GM23338 (cell line): ENCODE data around the gene ITIH4. TPM values are rescaled to one million over a fixed set of nuclear protein-coding genes. Genes with fewer than 3 reads are reported as not detected.

Experiments used
- ATAC-seq: fragments of 200-7000 bp; cut with Tn5 transposase; 3 replicates; pipeline ENCODE4 v1.9.1; 2020
- DNase-seq: peaks from one replicate; pipeline ENCODE4 v3.0.0-alpha.2; 2015; ENCODE audit warnings: low spot score
- H2AFZ ChIP-seq: fragments of 200-600 bp; sonication (generic); 2 replicates; pipeline ENCODE4 v1.8.0; 2016; ENCODE audit warnings: antibody characterized with exemption, mild to moderate bottlenecking, moderate library complexity
- H3F3A ChIP-seq: fragments of 200-600 bp; sonication (generic); replicated peaks from 2 replicates; pipeline ENCODE4 v1.8.0; 2017; ENCODE audit warnings: antibody characterized with exemption, mixed run types, low read depth
- H3K27ac ChIP-seq: fragments of 200-600 bp; sonication (generic); 2 replicates; pipeline ENCODE4 v1.6.1; 2016; ENCODE audit warnings: low read depth
- H3K27me3 ChIP-seq: fragments of 200-600 bp; sonication (generic); 2 replicates; pipeline ENCODE4 v1.8.0; 2016; ENCODE audit warnings: mild to moderate bottlenecking, mixed run types, moderate library complexity; ENCODE audit not compliant: insufficient read depth
- H3K36me3 ChIP-seq: fragments of 200-600 bp; sonication (generic); 2 replicates; pipeline ENCODE4 v1.8.0; 2016; ENCODE audit warnings: mild to moderate bottlenecking; ENCODE audit not compliant: insufficient read depth
- H3K4me1 ChIP-seq: fragments of 200-600 bp; sonication (generic); 2 replicates; pipeline ENCODE4 v1.8.0; 2016; ENCODE audit warnings: mild to moderate bottlenecking, moderate library complexity; ENCODE audit not compliant: insufficient read depth
- H3K4me2 ChIP-seq: fragments of 200-600 bp; sonication (generic); 2 replicates; pipeline ENCODE4 v1.7.1; 2017; ENCODE audit warnings: mixed run types
- H3K4me3 ChIP-seq: fragments of 200-600 bp; sonication (generic); 2 replicates; pipeline ENCODE4 v1.6.1; 2016; ENCODE audit warnings: mixed run types
- H3K79me2 ChIP-seq: fragments of 200-600 bp; sonication (generic); replicated peaks from 2 replicates; pipeline ENCODE4 v1.8.0; 2017; ENCODE audit warnings: mild to moderate bottlenecking; ENCODE audit not compliant: insufficient read depth
- H3K9me2 ChIP-seq: fragments of 200-600 bp; sonication (generic); 2 replicates; pipeline ENCODE4 v1.8.0; 2017; ENCODE audit not compliant: insufficient read depth
- H4K20me1 ChIP-seq: fragments of 200-600 bp; sonication (generic); replicated peaks from 2 replicates; pipeline ENCODE4 v1.8.0; 2017; ENCODE audit warnings: mild to moderate bottlenecking; ENCODE audit not compliant: insufficient read depth
- H3K27ac Mint-ChIP-seq: 2 replicates; pipeline ENCODE4 v1.8.0; 2020; ENCODE audit warnings: inconsistent platforms, mild to moderate bottlenecking, moderate library complexity, mixed read lengths
- H3K27me3 Mint-ChIP-seq: 3 replicates; pipeline ENCODE4 v1.8.0; 2022; ENCODE audit warnings: low read depth, mild to moderate bottlenecking, moderate library complexity, mixed read lengths, inconsistent platforms; ENCODE audit not compliant: insufficient read depth, poor library complexity
- H3K36me3 Mint-ChIP-seq: 3 replicates; pipeline ENCODE4 v1.8.0; 2021; ENCODE audit warnings: low read depth, mild to moderate bottlenecking, inconsistent platforms, moderate library complexity, mixed read lengths
- H3K4me1 Mint-ChIP-seq: 3 replicates; pipeline ENCODE4 v1.8.0; 2020; ENCODE audit warnings: mild to moderate bottlenecking, inconsistent platforms, mixed read lengths
- H3K4me3 Mint-ChIP-seq: 3 replicates; pipeline ENCODE4 v1.8.0; 2021; ENCODE audit warnings: moderate library complexity, mild to moderate bottlenecking, inconsistent platforms, mixed read lengths
- H3K9me3 Mint-ChIP-seq: 3 replicates; pipeline ENCODE4 v1.8.0; 2020; ENCODE audit warnings: moderate library complexity, mild to moderate bottlenecking, inconsistent platforms, mixed read lengths
- CREB1 ChIP-seq: fragments of 250-450 bp; sonication (Bioruptor Pico); IDR thresholded peaks from 2 replicates; pipeline ENCODE4 v1.5.0; 2020; ENCODE audit warnings: low read depth, mild to moderate bottlenecking, moderate library complexity
- EZH2 ChIP-seq: fragments of 200-600 bp; sonication (generic); IDR thresholded peaks from one replicate; pipeline ENCODE4 v1.8.0; 2017; ENCODE audit warnings: antibody characterized with exemption, mild to moderate bottlenecking, low read depth; ENCODE audit not compliant: unreplicated experiment
- EZH2phosphoT487 ChIP-seq: fragments of 200-600 bp; sonication (generic); IDR thresholded peaks from one replicate; pipeline ENCODE4 v1.8.1; 2018; ENCODE audit warnings: antibody characterized with exemption; ENCODE audit not compliant: unreplicated experiment
- JUNB ChIP-seq: IDR thresholded peaks from one replicate; pipeline ENCODE4 v1.6.1; 2016; ENCODE audit warnings: antibody characterized with exemption; ENCODE audit not compliant: unreplicated experiment
- NANOG ChIP-seq: IDR thresholded peaks from 2 replicates; pipeline ENCODE4 v1.6.1; 2016; ENCODE audit warnings: antibody characterized with exemption, borderline replicate concordance
- POLR2AphosphoS5 ChIP-seq: IDR thresholded peaks from 2 replicates; pipeline ENCODE4 v1.6.1; 2016; ENCODE audit warnings: antibody characterized with exemption, low read depth
- STAT1 ChIP-seq: IDR thresholded peaks from one replicate; pipeline ENCODE4 v1.6.1; 2016; ENCODE audit warnings: antibody characterized with exemption; ENCODE audit not compliant: unreplicated experiment
- ZNF114 ChIP-seq: fragments of 250-450 bp; sonication (Bioruptor Pico); IDR thresholded peaks from 2 replicates; pipeline ENCODE4 v1.5.0; 2020; ENCODE audit warnings: mild to moderate bottlenecking, moderate library complexity
- ZNF331 ChIP-seq: fragments of 250-450 bp; sonication (Bioruptor Pico); IDR thresholded peaks from 2 replicates; pipeline ENCODE4 v1.5.0; 2020; ENCODE audit warnings: low read depth, mild to moderate bottlenecking, moderate library complexity
- polyA plus RNA-seq: library from polyadenylated mRNA; unstranded; fragments of >200 nt; fragmentation: Nextera tagmentation; extraction: Ambion mirVana; gene quantifications from 2 replicates; pipeline ENCODE4 v1.2.1, GENCODE V29; 2016
- total RNA-seq: library from RNA; depleted of rRNA; stranded (reverse); fragments of >200 nt; shearing (Covaris generic); gene quantifications from 2 replicates; pipeline ENCODE4 v1.2.3, GENCODE V29; 2014
- TF ChIP-seq, protein P1 (sequence below): IDR thresholded peaks from 2 replicates; pipeline ENCODE4 v1.6.1; 2016; ENCODE audit warnings: antibody characterized with exemption
- TF ChIP-seq, protein P2 (sequence below): fragments of 250-450 bp; sonication (Bioruptor Pico); IDR thresholded peaks from 2 replicates; pipeline ENCODE4 v1.5.0; 2020; ENCODE audit warnings: mild to moderate bottlenecking, moderate library complexity
- TF ChIP-seq, protein P3 (sequence below), 2 experiments: fragments of 200-600 bp in 1 of 2; sonication (generic) in 1 of 2; conservative IDR thresholded peaks; 2 replicates each; pipeline versions ENCODE4 v1.5.1 to v1.6.1; 2016 to 2017; ENCODE audit warnings: antibody characterized with exemption in 2 of 2, low read depth in 2 of 2, mild to moderate bottlenecking in 2 of 2, moderate library complexity in 1 of 2
- TF ChIP-seq, protein P4 (sequence below): IDR thresholded peaks from one replicate; pipeline ENCODE4 v1.6.1; 2018; ENCODE audit warnings: antibody characterized with exemption; ENCODE audit not compliant: unreplicated experiment

ITIH4 gene
- total and polyA plus RNA-seq, 2 experiments from 2014 or later = 0.82 to 1.4 TPM

DNA sequence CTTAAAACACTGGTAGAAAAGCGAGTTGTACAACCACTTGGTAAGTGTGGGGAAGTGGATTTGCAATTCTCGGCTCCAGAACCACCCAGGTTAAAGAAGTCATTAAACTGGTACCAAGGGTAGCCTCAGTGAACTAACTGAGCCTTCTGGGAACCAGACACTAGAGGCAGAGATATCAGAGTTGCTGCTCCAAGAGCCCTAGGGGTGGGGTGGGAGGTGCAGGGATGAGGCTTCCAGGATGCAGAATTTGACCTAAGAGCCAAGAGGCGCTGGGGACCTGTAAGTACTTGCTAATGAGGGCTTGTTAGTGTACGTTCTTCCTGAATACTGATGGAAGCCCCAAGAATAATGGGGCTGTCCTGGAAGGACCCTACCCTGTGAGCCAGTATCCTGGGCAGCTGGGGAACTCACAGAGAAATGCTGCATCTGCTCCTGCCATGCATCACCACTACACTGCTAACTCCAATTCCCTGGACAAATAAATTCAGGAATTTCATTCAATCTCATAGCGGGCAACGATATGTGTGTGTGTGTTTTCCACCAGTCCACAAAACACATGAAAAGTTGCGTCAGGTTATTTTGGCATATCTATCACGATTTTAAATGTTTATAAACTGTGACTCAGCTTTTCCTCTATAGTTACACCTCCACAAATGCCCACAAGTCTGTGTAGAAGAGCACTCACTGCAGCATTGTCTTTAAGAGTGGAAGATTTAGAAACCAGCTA is 43.1 kb upstream of the ITIH4 start:
- H3K4me1 Mint-ChIP-seq = peaks cover 30% of the 10 kb centered on the region
- H3F3A ChIP-seq = no peaks in the 10 kb centered on the region

More for the DNA sequence above, 43.1 kb upstream of the ITIH4 start:
- DNase-seq (peak; percentile 41), ATAC-seq (peak; percentile 63)
- Mint-ChIP-seq H3K36me3 (no peaks in the 10 kb centered on the region), H3K27ac (peak overlapping the region; percentile 80; the same call in 1 of the 2 replicates), H3K9me3 (no peaks in the 10 kb centered on the region), H3K4me3 (no peak overlapping the region), H3K27me3 (no peaks in the 10 kb centered on the region)
- Histone ChIP-seq H3K79me2 (peaks cover 26% of the 10 kb centered on the region), H3K36me3 (no peaks in the 10 kb centered on the region), H3K27me3 (no peaks in the 10 kb centered on the region), H2AFZ (no peak overlapping the region), H3K4me2 (no peak overlapping the region), H3K4me3 (no peak overlapping the region), H3K27ac (no peak overlapping the region), H3K9me2 (no peaks in the 10 kb centered on the region), H3K4me1 (peaks cover 7% of the 10 kb centered on the region), H4K20me1 (no peaks in the 10 kb centered on the region; the same call in none of the 2 replicates)
- TF ChIP-seq STAT1 (no peak), JUNB (no peak), ZNF331 (CRISPR knock-in tag) (no peak), NANOG (no peak), EZH2phosphoT487 (no peak), ZNF114 (CRISPR knock-in tag) (no peak), POLR2AphosphoS5 (no peak), EZH2 (no peak), CREB1 (CRISPR knock-in tag) (no peak)
- TF ChIP-seq, protein P1, sequence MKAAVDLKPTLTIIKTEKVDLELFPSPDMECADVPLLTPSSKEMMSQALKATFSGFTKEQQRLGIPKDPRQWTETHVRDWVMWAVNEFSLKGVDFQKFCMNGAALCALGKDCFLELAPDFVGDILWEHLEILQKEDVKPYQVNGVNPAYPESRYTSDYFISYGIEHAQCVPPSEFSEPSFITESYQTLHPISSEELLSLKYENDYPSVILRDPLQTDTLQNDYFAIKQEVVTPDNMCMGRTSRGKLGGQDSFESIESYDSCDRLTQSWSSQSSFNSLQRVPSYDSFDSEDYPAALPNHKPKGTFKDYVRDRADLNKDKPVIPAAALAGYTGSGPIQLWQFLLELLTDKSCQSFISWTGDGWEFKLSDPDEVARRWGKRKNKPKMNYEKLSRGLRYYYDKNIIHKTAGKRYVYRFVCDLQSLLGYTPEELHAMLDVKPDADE = no peak
- TF ChIP-seq, protein P2, sequence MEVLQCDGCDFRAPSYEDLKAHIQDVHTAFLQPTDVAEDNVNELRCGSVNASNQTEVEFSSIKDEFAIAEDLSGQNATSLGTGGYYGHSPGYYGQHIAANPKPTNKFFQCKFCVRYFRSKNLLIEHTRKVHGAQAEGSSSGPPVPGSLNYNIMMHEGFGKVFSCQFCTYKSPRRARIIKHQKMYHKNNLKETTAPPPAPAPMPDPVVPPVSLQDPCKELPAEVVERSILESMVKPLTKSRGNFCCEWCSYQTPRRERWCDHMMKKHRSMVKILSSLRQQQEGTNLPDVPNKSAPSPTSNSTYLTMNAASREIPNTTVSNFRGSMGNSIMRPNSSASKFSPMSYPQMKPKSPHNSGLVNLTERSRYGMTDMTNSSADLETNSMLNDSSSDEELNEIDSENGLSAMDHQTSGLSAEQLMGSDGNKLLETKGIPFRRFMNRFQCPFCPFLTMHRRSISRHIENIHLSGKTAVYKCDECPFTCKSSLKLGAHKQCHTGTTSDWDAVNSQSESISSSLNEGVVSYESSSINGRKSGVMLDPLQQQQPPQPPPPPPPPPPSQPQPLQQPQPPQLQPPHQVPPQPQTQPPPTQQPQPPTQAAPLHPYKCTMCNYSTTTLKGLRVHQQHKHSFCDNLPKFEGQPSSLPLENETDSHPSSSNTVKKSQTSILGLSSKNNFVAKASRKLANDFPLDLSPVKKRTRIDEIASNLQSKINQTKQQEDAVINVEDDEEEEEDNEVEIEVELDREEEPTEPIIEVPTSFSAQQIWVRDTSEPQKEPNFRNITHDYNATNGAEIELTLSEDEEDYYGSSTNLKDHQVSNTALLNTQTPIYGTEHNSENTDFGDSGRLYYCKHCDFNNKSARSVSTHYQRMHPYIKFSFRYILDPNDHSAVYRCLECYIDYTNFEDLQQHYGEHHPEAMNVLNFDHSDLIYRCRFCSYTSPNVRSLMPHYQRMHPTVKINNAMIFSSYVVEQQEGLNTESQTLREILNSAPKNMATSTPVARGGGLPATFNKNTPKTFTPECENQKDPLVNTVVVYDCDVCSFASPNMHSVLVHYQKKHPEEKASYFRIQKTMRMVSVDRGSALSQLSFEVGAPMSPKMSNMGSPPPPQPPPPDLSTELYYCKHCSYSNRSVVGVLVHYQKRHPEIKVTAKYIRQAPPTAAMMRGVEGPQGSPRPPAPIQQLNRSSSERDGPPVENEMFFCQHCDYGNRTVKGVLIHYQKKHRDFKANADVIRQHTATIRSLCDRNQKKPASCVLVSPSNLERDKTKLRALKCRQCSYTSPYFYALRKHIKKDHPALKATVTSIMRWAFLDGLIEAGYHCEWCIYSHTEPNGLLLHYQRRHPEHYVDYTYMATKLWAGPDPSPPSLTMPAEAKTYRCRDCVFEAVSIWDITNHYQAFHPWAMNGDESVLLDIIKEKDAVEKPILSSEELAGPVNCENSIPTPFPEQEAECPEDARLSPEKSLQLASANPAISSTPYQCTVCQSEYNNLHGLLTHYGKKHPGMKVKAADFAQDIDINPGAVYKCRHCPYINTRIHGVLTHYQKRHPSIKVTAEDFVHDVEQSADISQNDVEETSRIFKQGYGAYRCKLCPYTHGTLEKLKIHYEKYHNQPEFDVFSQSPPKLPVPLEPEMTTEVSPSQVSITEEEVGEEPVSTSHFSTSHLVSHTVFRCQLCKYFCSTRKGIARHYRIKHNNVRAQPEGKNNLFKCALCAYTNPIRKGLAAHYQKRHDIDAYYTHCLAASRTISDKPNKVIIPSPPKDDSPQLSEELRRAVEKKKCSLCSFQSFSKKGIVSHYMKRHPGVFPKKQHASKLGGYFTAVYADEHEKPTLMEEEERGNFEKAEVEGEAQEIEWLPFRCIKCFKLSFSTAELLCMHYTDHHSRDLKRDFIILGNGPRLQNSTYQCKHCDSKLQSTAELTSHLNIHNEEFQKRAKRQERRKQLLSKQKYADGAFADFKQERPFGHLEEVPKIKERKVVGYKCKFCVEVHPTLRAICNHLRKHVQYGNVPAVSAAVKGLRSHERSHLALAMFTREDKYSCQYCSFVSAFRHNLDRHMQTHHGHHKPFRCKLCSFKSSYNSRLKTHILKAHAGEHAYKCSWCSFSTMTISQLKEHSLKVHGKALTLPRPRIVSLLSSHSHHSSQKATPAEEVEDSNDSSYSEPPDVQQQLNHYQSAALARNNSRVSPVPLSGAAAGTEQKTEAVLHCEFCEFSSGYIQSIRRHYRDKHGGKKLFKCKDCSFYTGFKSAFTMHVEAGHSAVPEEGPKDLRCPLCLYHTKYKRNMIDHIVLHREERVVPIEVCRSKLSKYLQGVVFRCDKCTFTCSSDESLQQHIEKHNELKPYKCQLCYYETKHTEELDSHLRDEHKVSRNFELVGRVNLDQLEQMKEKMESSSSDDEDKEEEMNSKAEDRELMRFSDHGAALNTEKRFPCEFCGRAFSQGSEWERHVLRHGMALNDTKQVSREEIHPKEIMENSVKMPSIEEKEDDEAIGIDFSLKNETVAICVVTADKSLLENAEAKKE (CRISPR knock-in tag) = no peak
- TF ChIP-seq, protein P3, sequence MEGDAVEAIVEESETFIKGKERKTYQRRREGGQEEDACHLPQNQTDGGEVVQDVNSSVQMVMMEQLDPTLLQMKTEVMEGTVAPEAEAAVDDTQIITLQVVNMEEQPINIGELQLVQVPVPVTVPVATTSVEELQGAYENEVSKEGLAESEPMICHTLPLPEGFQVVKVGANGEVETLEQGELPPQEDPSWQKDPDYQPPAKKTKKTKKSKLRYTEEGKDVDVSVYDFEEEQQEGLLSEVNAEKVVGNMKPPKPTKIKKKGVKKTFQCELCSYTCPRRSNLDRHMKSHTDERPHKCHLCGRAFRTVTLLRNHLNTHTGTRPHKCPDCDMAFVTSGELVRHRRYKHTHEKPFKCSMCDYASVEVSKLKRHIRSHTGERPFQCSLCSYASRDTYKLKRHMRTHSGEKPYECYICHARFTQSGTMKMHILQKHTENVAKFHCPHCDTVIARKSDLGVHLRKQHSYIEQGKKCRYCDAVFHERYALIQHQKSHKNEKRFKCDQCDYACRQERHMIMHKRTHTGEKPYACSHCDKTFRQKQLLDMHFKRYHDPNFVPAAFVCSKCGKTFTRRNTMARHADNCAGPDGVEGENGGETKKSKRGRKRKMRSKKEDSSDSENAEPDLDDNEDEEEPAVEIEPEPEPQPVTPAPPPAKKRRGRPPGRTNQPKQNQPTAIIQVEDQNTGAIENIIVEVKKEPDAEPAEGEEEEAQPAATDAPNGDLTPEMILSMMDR (conservative IDR thresholded peaks at IDR 0.05; ENCODE audit: low read depth in 2 of 2) = no peak
- TF ChIP-seq, protein P4, sequence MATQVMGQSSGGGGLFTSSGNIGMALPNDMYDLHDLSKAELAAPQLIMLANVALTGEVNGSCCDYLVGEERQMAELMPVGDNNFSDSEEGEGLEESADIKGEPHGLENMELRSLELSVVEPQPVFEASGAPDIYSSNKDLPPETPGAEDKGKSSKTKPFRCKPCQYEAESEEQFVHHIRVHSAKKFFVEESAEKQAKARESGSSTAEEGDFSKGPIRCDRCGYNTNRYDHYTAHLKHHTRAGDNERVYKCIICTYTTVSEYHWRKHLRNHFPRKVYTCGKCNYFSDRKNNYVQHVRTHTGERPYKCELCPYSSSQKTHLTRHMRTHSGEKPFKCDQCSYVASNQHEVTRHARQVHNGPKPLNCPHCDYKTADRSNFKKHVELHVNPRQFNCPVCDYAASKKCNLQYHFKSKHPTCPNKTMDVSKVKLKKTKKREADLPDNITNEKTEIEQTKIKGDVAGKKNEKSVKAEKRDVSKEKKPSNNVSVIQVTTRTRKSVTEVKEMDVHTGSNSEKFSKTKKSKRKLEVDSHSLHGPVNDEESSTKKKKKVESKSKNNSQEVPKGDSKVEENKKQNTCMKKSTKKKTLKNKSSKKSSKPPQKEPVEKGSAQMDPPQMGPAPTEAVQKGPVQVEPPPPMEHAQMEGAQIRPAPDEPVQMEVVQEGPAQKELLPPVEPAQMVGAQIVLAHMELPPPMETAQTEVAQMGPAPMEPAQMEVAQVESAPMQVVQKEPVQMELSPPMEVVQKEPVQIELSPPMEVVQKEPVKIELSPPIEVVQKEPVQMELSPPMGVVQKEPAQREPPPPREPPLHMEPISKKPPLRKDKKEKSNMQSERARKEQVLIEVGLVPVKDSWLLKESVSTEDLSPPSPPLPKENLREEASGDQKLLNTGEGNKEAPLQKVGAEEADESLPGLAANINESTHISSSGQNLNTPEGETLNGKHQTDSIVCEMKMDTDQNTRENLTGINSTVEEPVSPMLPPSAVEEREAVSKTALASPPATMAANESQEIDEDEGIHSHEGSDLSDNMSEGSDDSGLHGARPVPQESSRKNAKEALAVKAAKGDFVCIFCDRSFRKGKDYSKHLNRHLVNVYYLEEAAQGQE = no peak
